Neural crest cell (in vitro differentiated cells): ENCODE data around the gene NDST1. TPM values are rescaled to one million over a fixed set of nuclear protein-coding genes. Genes with fewer than 3 reads are reported as not detected.

ENCODE experiments used
- DNase-seq: peaks from one replicate; pipeline ENCODE4 v3.0.0; 2021; ENCODE audit warnings: low read depth, mixed read lengths, low spot score
- H3K27ac Mint-ChIP-seq: one replicate; pipeline ENCODE4 v1.8.0; 2021; ENCODE audit warnings: mild to moderate bottlenecking, mixed read lengths; ENCODE audit not compliant: unreplicated experiment
- H3K27me3 Mint-ChIP-seq: 2 replicates; pipeline ENCODE4 v1.8.0; 2021; ENCODE audit warnings: low read depth, mild to moderate bottlenecking, mixed read lengths
- H3K36me3 Mint-ChIP-seq: 2 replicates; pipeline ENCODE4 v1.8.0; 2021; ENCODE audit warnings: low read depth, mild to moderate bottlenecking, mixed read lengths
- H3K4me1 Mint-ChIP-seq: 2 replicates; pipeline ENCODE4 v1.8.0; 2021; ENCODE audit warnings: mixed read lengths
- H3K4me3 Mint-ChIP-seq: one replicate; pipeline ENCODE4 v1.8.0; 2021; ENCODE audit warnings: mild to moderate bottlenecking, mixed read lengths
- H3K9me3 Mint-ChIP-seq: 2 replicates; pipeline ENCODE4 v1.8.0; 2021; ENCODE audit warnings: mixed read lengths
- CTCF ChIP-seq: fragments of 200-600 bp; sonication (generic); conservative IDR thresholded peaks from 2 replicates; pipeline ENCODE4 v1.5.0; 2021; ENCODE audit warnings: antibody characterized with exemption, mild to moderate bottlenecking
- total RNA-seq: library from RNA; stranded (reverse); gene quantifications from 2 replicates; pipeline ENCODE4 v1.2.1, GENCODE V29; 2021

The NDST1 gene
- total RNA-seq, 1 donor from 2014 or later: 112 TPM

GRCh38 chr5:150559701-150560100 lies 51.8 kb downstream of the NDST1 start:
- peaks cover 3% of the 10 kb centered on the region for H3K9me3 Mint-ChIP-seq
- no peak for TF ChIP-seq CTCF
- no peak overlapping the region for H3K27ac Mint-ChIP-seq
- H3K27me3 Mint-ChIP-seq: no peaks in the 10 kb centered on the region
- peaks cover 8% of the 10 kb centered on the region for H3K4me1 Mint-ChIP-seq
- no peaks in the 10 kb centered on the region for H3K36me3 Mint-ChIP-seq
- no peak overlapping the region for H3K4me3 Mint-ChIP-seq
- no peak for DNase-seq

DNA sequence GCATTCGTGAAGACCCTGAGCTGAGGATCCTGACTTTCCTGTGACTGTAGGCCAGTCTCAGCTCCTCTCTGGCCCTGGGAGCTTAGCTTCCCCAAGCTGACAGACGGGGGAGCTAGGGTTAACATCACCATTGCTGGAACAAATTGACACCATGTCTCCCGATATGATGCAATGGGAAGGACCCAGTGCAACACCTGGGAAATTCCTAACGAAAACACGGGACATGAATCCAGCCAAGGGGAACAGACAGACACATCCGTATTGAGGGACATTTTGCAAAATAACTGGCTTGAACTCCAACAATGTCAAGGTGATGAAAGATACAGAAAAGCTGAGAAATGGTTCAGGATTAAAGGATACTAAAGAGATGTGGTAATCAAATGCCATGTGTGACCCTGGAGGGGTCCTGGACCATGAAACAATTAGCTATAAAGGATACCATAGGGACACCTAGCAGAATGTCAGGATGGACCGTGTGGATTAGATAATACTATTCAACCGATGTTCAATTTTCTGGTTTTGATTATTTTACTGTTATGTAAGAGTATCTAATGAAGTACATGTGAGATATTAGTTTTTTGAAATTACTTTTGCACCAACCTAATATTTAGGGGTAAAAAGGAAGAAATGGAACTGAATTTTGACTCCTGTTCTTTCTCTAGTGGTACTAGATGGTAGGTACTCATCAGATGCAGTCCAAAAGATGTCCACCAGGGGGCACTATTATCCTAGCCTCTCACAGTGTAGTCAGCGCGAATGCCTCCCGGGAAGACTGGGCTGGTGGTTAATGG lies 52.7 kb downstream of the NDST1 start:
- H3K4me1 Mint-ChIP-seq: peaks cover 8% of the 10 kb centered on the region
- H3K36me3 Mint-ChIP-seq: no peaks in the 10 kb centered on the region
- H3K27ac Mint-ChIP-seq: peak overlapping the region; percentile 88
- peak; percentile 98 for DNase-seq
- no peaks in the 10 kb centered on the region for H3K27me3 Mint-ChIP-seq
- peak overlapping the region; percentile 35 for H3K4me3 Mint-ChIP-seq
- peaks cover 3% of the 10 kb centered on the region for H3K9me3 Mint-ChIP-seq
- peak; percentile 93 for TF ChIP-seq CTCF

GRCh38 chr5:150561192-150561512 lies 53.2 kb downstream of the NDST1 start:
- no peak for DNase-seq
- Mint-ChIP-seq H3K27me3 (no peaks in the 10 kb centered on the region), H3K9me3 (peaks cover 3% of the 10 kb centered on the region), H3K36me3 (no peaks in the 10 kb centered on the region), H3K27ac (no peak overlapping the region), H3K4me1 (peaks cover 8% of the 10 kb centered on the region), H3K4me3 (peak overlapping the region; percentile 6)
- no peak for TF ChIP-seq CTCF

- peaks cover 8% of the 10 kb centered on the region for H3K4me1 Mint-ChIP-seq
- peaks cover 3% of the 10 kb centered on the region for H3K9me3 Mint-ChIP-seq
- no peak for DNase-seq
- no peak overlapping the region for H3K4me3 Mint-ChIP-seq
- no peaks in the 10 kb centered on the region for H3K27me3 Mint-ChIP-seq
- no peaks in the 10 kb centered on the region for H3K36me3 Mint-ChIP-seq
- TF ChIP-seq CTCF: no peak
- no peak overlapping the region for H3K27ac Mint-ChIP-seq
Measured at GRCh38 chr5:150561571-150562275, 53.8 kb downstream of the NDST1 start.

DNA sequence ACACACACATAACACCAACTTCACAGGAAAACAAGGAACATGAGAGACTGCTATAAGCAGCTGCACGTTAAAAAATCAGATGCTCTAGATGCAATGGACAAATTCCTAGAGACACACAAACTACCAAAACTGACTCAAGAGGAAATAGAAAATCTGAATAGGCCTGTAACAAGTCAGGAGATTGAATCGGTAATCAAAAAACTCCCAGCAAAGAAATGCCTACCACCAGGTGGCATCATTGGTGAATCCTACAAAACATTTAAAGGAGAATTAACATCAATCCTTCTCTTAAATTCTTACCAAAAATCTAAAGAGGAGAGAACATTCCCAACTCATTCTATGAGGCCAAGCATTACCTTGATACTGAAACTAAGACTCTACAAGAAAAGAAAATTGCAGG lies 54.9 kb downstream of the NDST1 start:
- DNase-seq: peak; percentile 24
- peaks cover 3% of the 10 kb centered on the region for H3K9me3 Mint-ChIP-seq
- no peaks in the 10 kb centered on the region for H3K36me3 Mint-ChIP-seq
- no peak overlapping the region for H3K4me3 Mint-ChIP-seq
- no peaks in the 10 kb centered on the region for H3K27me3 Mint-ChIP-seq
- no peak overlapping the region for H3K27ac Mint-ChIP-seq
- H3K4me1 Mint-ChIP-seq: peaks cover 8% of the 10 kb centered on the region
- peak; percentile 71 for TF ChIP-seq CTCF
